Measurements from ENCODE around the gene BHLHA15. TPM values are rescaled to one million over a fixed set of nuclear protein-coding genes. Genes with fewer than 3 reads are reported as not detected.
A peak's percentile ranks its signal among the peaks of the same experiment; 100 is the strongest.

Gene BHLHA15
- total and polyA plus RNA-seq, 2 of the 13 experiments (the other 11 are each of a cell fraction or from before 2014, with no cell fraction given), result 1.9 to 6.1 TPM

GRCh38 chr7:98251601-98252424 is 40.6 kb downstream of the BHLHA15 start, which contains the start of gene TECPR1 (continued):
- peak; percentile 82; the same call in 1 of the 2 replicates for TF ChIP-seq ZNF263 (CRISPR knock-in tag; IDR thresholded peaks at IDR 0.05)
- no peak for TF ChIP-seq SRSF9 (IDR thresholded peaks at IDR 0.05; ENCODE audit: borderline replicate concordance, insufficient read depth, low read depth, low read length, poor library complexity, severe bottlenecking)
- no peak; the same call in 1 of the 2 replicates for TF ChIP-seq ZNF274 (CRISPR knock-in tag; IDR thresholded peaks at IDR 0.05)
- TF ChIP-seq ZNF839 (CRISPR knock-in tag; IDR thresholded peaks at IDR 0.05; ENCODE audit: borderline replicate concordance), result 0 out of 2 replicates have a peak, but pooled peaks have one; percentile 71
- TF ChIP-seq SP140L (CRISPR knock-in tag; IDR thresholded peaks at IDR 0.05; ENCODE audit: borderline replicate concordance), result no peak
- peak; percentile 82; the same call in 1 of the 2 replicates for TF ChIP-seq ERF (CRISPR knock-in tag; IDR thresholded peaks at IDR 0.05)
- no peak for TF ChIP-seq HES4 (CRISPR knock-in tag; IDR thresholded peaks at IDR 0.05; ENCODE audit: borderline replicate concordance)
- no peak for TF ChIP-seq ZBTB33 (CRISPR knock-in tag; IDR thresholded peaks at IDR 0.05)
- no peak; the same call in 1 of the 2 replicates for TF ChIP-seq DRAP1 (CRISPR knock-in tag; IDR thresholded peaks at IDR 0.05)
- no peak for TF ChIP-seq ZNF562 (CRISPR knock-in tag; IDR thresholded peaks at IDR 0.05; ENCODE audit: borderline replicate concordance)
- TF ChIP-seq AGO2 (optimal IDR thresholded peaks at IDR 0.05; ENCODE audit: low read depth, low read length), result peak; percentile 7
- no peak; the same call in none of the 2 replicates for TF ChIP-seq NCOR1 (IDR thresholded peaks at IDR 0.05; ENCODE audit: borderline replicate concordance, low read length)
- TF ChIP-seq MXD3 (CRISPR knock-in tag; IDR thresholded peaks at IDR 0.05), result peak; percentile 59
- TF ChIP-seq ZNF737 (CRISPR knock-in tag; IDR thresholded peaks at IDR 0.05; ENCODE audit: borderline replicate concordance), result no peak
- no peak for TF ChIP-seq DNMT1 (CRISPR knock-in tag; IDR thresholded peaks at IDR 0.05)
- no peak for TF ChIP-seq ZNF3 (CRISPR knock-in tag; IDR thresholded peaks at IDR 0.05)
- TF ChIP-seq, protein P1, sequence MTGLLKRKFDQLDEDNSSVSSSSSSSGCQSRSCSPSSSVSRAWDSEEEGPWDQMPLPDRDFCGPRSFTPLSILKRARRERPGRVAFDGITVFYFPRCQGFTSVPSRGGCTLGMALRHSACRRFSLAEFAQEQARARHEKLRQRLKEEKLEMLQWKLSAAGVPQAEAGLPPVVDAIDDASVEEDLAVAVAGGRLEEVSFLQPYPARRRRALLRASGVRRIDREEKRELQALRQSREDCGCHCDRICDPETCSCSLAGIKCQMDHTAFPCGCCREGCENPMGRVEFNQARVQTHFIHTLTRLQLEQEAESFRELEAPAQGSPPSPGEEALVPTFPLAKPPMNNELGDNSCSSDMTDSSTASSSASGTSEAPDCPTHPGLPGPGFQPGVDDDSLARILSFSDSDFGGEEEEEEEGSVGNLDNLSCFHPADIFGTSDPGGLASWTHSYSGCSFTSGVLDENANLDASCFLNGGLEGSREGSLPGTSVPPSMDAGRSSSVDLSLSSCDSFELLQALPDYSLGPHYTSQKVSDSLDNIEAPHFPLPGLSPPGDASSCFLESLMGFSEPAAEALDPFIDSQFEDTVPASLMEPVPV (CRISPR knock-in tag; IDR thresholded peaks at IDR 0.05), result no peak
- TF ChIP-seq MYC (CRISPR knock-in tag; IDR thresholded peaks at IDR 0.05; ENCODE audit: borderline replicate concordance), result peak; percentile 70; the same call in 1 of the 2 replicates
- TF ChIP-seq ZNF580 (CRISPR knock-in tag; IDR thresholded peaks at IDR 0.05; ENCODE audit: borderline replicate concordance, low read depth), result peak; percentile 44; the same call in 1 of the 2 replicates
- TF ChIP-seq HOXA5 (CRISPR knock-in tag; IDR thresholded peaks at IDR 0.05), result no peak; the same call in 1 of the 2 replicates
- no peak for TF ChIP-seq ZNF251 (CRISPR knock-in tag; IDR thresholded peaks at IDR 0.05)
- no peak for TF ChIP-seq ZNF24 (IDR thresholded peaks at IDR 0.05)
- peak; percentile 94 for TF ChIP-seq RBFOX2 (IDR thresholded peaks at IDR 0.05; ENCODE audit: low read depth, low read length)

Data from HepG2 (cell line).